ENCODE data around the gene SLC38A5.
A peak's percentile ranks its signal among the peaks of the same experiment; 100 is the strongest.

SLC38A5 gene

DNA sequence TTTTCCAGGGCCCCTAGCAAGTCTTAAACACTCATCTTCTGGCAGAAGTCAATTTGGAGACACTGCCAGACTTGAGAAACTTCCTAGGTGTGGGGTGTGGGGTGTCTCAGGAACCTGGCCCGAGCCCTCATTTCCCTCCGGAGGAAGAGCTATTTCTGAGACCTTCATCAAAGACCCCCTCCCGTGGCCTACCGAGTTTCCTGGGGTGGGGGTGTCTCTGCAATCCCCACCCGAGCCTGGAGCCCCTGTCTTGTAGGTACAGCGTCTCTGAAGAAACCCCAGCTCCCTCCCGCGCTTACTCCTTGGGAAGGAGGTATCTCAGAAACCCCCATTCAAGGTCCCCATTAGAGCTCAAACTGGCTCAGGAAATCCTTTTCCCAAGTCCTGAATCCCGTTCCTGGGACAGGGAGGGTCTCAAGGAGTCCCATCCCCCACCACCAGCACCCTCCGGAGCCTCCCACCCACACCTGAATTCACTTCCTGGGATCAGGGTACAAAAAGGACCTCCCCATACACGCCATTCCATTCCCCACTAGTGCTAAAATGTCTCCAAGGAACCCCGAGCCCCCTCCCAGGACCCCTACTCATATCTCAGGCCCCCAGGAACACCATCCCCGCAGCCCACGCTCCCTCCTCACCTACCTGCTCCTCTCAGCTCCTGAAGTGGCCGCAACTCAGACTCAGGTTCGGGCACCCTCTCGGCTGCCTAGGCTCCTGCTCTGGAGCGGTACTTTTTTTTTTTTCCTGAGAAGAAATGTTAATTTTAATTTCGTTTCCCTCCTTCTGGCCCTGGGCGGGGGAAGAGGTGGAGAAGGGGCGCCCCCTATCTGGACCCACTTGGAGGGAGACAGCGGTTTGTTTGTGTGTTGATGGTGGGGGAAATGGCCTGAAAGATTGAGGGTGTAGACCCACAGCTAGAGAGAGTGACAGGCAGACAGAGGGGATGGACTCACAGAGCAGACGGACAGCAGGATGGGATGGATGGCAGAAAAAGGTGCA, 1.1 kb downstream of the SLC38A5 start:
- ChIA-PET POLR2A (ENCODE audit: low non-redundant PET) (no interaction called here), CTCF (interaction anchor here (0.7 kb wide), 1 partner anchor 265 kb away, joined by 3 read pairs; no protein-coding TSS in a partner anchor)
- TF ChIP-seq CTCF (conservative IDR thresholded peaks at IDR 0.05; ENCODE audit: low read depth): no peak
- peak overlapping the region; percentile 84 for H3K27ac ChIP-seq
- DNase-seq (ENCODE audit: low spot score): no peak

- TF ChIP-seq CTCF (conservative IDR thresholded peaks at IDR 0.05; ENCODE audit: low read depth): no peak
- ChIA-PET CTCF (no interaction called here), POLR2A (ENCODE audit: low non-redundant PET) (no interaction called here)
- DNase-seq (ENCODE audit: low spot score): no peak
- peak overlapping the region; percentile 84 for H3K27ac ChIP-seq
These were observed 1.8 kb downstream of the SLC38A5 start for GRCh38 chrX:48468247-48468671.

DNA sequence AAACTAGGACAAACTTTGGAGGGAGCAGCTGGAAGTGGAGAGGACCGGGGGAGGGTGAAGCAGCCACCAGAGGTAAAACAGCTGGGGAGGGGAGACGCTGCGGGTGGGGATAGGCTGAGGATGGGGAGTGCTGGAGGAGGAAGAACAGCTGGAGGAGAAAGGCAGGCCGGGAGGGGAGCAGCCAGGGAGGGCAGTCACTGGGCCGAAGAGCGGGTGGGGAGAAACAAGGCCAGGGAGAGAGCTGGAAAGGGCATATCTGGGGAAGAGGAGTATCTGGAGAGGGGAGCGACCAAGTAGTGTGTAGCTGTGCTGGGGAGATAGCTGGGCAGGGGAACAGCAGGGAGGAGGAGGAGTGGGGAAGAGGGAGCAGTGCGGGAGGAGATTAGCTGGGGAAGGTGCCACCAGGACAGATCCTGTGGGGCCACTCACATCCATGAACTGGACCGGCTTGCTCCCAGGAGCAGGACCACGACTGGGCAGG, 2.7 kb downstream of the SLC38A5 start:
- ChIA-PET POLR2A (ENCODE audit: low non-redundant PET) (no interaction called here), CTCF (interaction anchor here (0.6 kb wide), 1 partner anchor 1189 kb away, joined by 3 read pairs; no protein-coding TSS in a partner anchor)
- TF ChIP-seq CTCF (conservative IDR thresholded peaks at IDR 0.05; ENCODE audit: low read depth): no peak

GRCh38 chrX:48466696-48467095, 3.4 kb downstream of the SLC38A5 start:
- peak overlapping the region; percentile 84 for H3K27ac ChIP-seq
- POLR2A ChIA-PET (ENCODE audit: low non-redundant PET): no interaction called here
- no peak for TF ChIP-seq CTCF (conservative IDR thresholded peaks at IDR 0.05; ENCODE audit: low read depth)
- CTCF ChIA-PET: interaction anchor here (0.6 kb wide), 1 partner anchor 193 kb away, joined by 5 read pairs; no protein-coding TSS in a partner anchor
- DNase-seq (ENCODE audit: low spot score): no peak

More for the DNA sequence above, 2.7 kb downstream of the SLC38A5 start:
- DNase-seq (ENCODE audit: low spot score): no peak
- peak overlapping the region; percentile 84 for H3K27ac ChIP-seq

- no peak for DNase-seq (ENCODE audit: low spot score)
- TF ChIP-seq CTCF (conservative IDR thresholded peaks at IDR 0.05; ENCODE audit: low read depth): no peak
- H3K27ac ChIP-seq: peak overlapping the region; percentile 84
- ChIA-PET CTCF (interaction anchor here (0.6 kb wide), 1 partner anchor 942 kb away, joined by 4 read pairs; no protein-coding TSS in a partner anchor), POLR2A (ENCODE audit: low non-redundant PET) (no interaction called here)
These were observed 4.6 kb downstream of the SLC38A5 start for GRCh38 chrX:48465336-48465933.

DNA sequence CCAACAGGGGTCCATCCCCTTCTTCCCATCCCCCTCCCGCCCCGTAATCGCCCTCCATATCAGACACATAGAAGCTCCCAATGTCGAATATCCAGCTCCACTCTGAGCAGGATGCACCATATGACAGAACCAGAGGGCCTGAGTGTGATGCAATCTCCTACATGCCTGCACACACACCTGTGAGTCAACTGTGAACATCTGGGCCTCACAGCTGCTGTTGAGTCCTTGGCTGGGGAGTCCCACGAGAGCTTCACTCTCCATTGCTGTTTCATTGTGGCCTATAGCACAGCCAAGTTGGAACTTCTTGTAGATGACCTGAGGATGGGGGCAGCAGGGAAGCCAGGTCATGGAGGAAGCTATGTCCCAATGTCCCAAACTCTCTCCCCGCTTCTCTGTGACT, 8.2 kb downstream of the SLC38A5 start:
- no peak for TF ChIP-seq CTCF (conservative IDR thresholded peaks at IDR 0.05; ENCODE audit: low read depth)
- ChIA-PET CTCF (interaction anchor here (0.6 kb wide), 1 partner anchor 45 kb away, joined by 3 read pairs; no protein-coding TSS in a partner anchor), POLR2A (ENCODE audit: low non-redundant PET) (interaction anchor here (0.7 kb wide), 1 partner anchor 436 kb away, joined by 4 read pairs; the partner anchor contains the start of genes PQBP1 and TIMM17B)
- peak overlapping the region; percentile 84 for H3K27ac ChIP-seq
- peak; percentile 60 for DNase-seq (ENCODE audit: low spot score)

Measured in RWPE1 (cell line).